OCI-LY7 (cell line): ENCODE measurements around the gene RNF40. TPM values are rescaled to one million over a fixed set of nuclear protein-coding genes. Genes with fewer than 3 reads are reported as not detected.

Experiments used
- BruUV-seq: library from RNA; stranded (reverse); fragments of 400-500 nt; replicated peaks from 2 replicates; lab custom pipeline; 2021; lab: Mats Ljungman, UMichigan
- CTCF ChIA-PET: fragments of 300-600 bp; sonication (Branson Sonifier 250); formaldehyde crosslinking; loops from one replicate; lab custom pipeline; 2022; ENCODE audit warnings: antibody characterized with exemption; ENCODE audit not compliant: unreplicated experiment; lab: Charles Lee
- POLR2A ChIA-PET: fragments of 300-600 bp; sonication (Branson Sonifier 250); formaldehyde crosslinking; loops from one replicate; lab custom pipeline; 2022; ENCODE audit warnings: antibody characterized with exemption; lab: Charles Lee
- DNase-seq: peaks from one replicate; pipeline ENCODE4 v3.0.0-alpha.2; 2015; ENCODE audit warnings: low spot score
- H2AFZ ChIP-seq: fragments of 200-600 bp; sonication (generic), shearing (Covaris generic); 2 replicates; pipeline ENCODE4 v1.6.1; 2014; ENCODE audit warnings: mild to moderate bottlenecking, antibody characterized with exemption, low read length, moderate library complexity
- H3K27ac ChIP-seq: fragments of 200-600 bp; sonication (generic); 2 replicates; pipeline ENCODE4 v1.5.1; 2014; ENCODE audit warnings: mixed run types, low read depth, mild to moderate bottlenecking, moderate library complexity, low read length, inconsistent platforms; ENCODE audit not compliant: poor library complexity, severe bottlenecking
- H3K36me3 ChIP-seq: fragments of 200-600 bp; sonication (generic); 2 replicates; pipeline ENCODE4 v1.6.1; 2014; ENCODE audit warnings: mild to moderate bottlenecking, antibody characterized with exemption, low read length, moderate library complexity, mixed read lengths; ENCODE audit not compliant: insufficient read depth
- H3K4me1 ChIP-seq: fragments of 200-600 bp; sonication (generic); 2 replicates; pipeline ENCODE4 v1.5.1; 2014; ENCODE audit warnings: mild to moderate bottlenecking, low read length; ENCODE audit not compliant: insufficient read depth, poor library complexity, severe bottlenecking
- H3K4me2 ChIP-seq: fragments of 200-600 bp; sonication (generic); 2 replicates; pipeline ENCODE4 v1.6.1; 2014; ENCODE audit warnings: mild to moderate bottlenecking, low read length
- H3K4me3 ChIP-seq: fragments of 200-600 bp; sonication (generic); 2 replicates; pipeline ENCODE4 v1.5.1; 2014; ENCODE audit warnings: mild to moderate bottlenecking, low read depth, low read length; ENCODE audit not compliant: poor library complexity, severe bottlenecking
- H3K79me2 ChIP-seq: fragments of 200-600 bp; sonication (generic); 2 replicates; pipeline ENCODE4 v1.6.1; 2016; ENCODE audit warnings: low read depth, mild to moderate bottlenecking, low read length, moderate library complexity, mixed read lengths; ENCODE audit not compliant: insufficient read depth
- H3K9me2 ChIP-seq: fragments of 200-600 bp; sonication (generic); 2 replicates; pipeline ENCODE4 v1.6.1; 2016; ENCODE audit warnings: mild to moderate bottlenecking, low read length, mixed read lengths; ENCODE audit not compliant: insufficient read depth
- H3K9me3 ChIP-seq: fragments of 200-600 bp; sonication (generic); 2 replicates; pipeline ENCODE4 v1.6.1; 2014; ENCODE audit warnings: mild to moderate bottlenecking, mixed run types, low read length, mixed read lengths
- H4K20me1 ChIP-seq: fragments of 200-600 bp; sonication (generic); 2 replicates; pipeline ENCODE4 v1.6.1; 2014; ENCODE audit warnings: mild to moderate bottlenecking, antibody characterized with exemption, low read length, moderate library complexity, mixed read lengths; ENCODE audit not compliant: insufficient read depth
- CTCF ChIP-seq: fragments of 200-600 bp; sonication (generic); conservative IDR thresholded peaks from 2 replicates; pipeline ENCODE4 v1.5.1; 2014; ENCODE audit warnings: mild to moderate bottlenecking, antibody characterized with exemption, low read length, moderate library complexity, mixed read lengths
- EZH2phosphoT487 ChIP-seq: fragments of 200-600 bp; sonication (generic); IDR thresholded peaks from 2 replicates; pipeline ENCODE4 v1.6.1; 2018; ENCODE audit warnings: low read depth, borderline replicate concordance, mild to moderate bottlenecking, mixed run types, antibody characterized with exemption, low read length, moderate library complexity, mixed read lengths
- intact Hi-C: fragments of 100-400 bp; cut with micrococcal nuclease; formaldehyde crosslinking; loops from one replicate; pipeline ENCODE4 v1.10.0; 2022; ENCODE audit not compliant: unreplicated experiment
- total RNA-seq, 2 experiments: library from RNA; depleted of rRNA in 1 of 2; stranded (reverse); fragments of >200 nt in 1 of 2; shearing (Covaris generic) in 1 of 2; gene quantifications; 2 replicates each; pipeline ENCODE4 v1.2.3, GENCODE V29; 2014 to 2022

RNF40 gene
- total RNA-seq, 2 experiments from 2014 or later = 70.5 to 108 TPM

- intact Hi-C loops = no loop called here
- H3K36me3 ChIP-seq = peaks cover 97% of the 10 kb centered on the region
- ChIA-PET POLR2A (no interaction called here), CTCF (no interaction called here)
- no peak overlapping the region for H3K4me2 ChIP-seq
- H3K27ac ChIP-seq = no peak overlapping the region
- TSS peak; percentile 46 for BruUV-seq
- no peak overlapping the region for H2AFZ ChIP-seq
- H3K4me3 ChIP-seq = no peak overlapping the region
- no peak for DNase-seq
- H4K20me1 ChIP-seq = no peaks in the 10 kb centered on the region
- H3K4me1 ChIP-seq = no peaks in the 10 kb centered on the region
- no peaks in the 10 kb centered on the region for H3K9me3 ChIP-seq
- no peak for TF ChIP-seq CTCF
- no peak for TF ChIP-seq EZH2phosphoT487
- no peaks in the 10 kb centered on the region for H3K9me2 ChIP-seq
- 0 out of 2 replicates have a peak, but pooled peaks cover 3% of the 10 kb centered on the region for H3K79me2 ChIP-seq
These were observed 38.3 kb upstream of the RNF40 start for GRCh38 chr16:30723725-30724355.

- intact Hi-C loops = no loop called here
- Histone ChIP-seq H3K4me1 (no peaks in the 10 kb centered on the region), H3K4me3 (no peak overlapping the region), H3K9me3 (no peaks in the 10 kb centered on the region), H3K27ac (no peak overlapping the region), H3K4me2 (no peak overlapping the region), H2AFZ (no peak overlapping the region), H4K20me1 (no peaks in the 10 kb centered on the region), H3K9me2 (no peaks in the 10 kb centered on the region), H3K79me2 (0 out of 2 replicates have a peak, but pooled peaks cover 3% of the 10 kb centered on the region), H3K36me3 (peaks cover 100% of the 10 kb centered on the region)
- no TSS peak for BruUV-seq
- TF ChIP-seq EZH2phosphoT487 = no peak
- TF ChIP-seq CTCF = no peak
- no peak for DNase-seq
- ChIA-PET CTCF (no interaction called here), POLR2A (interaction anchor here (0.6 to 0.8 kb wide), 2 partner anchors 11 to 13 kb away, joined by 3 read pairs; no protein-coding TSS in a partner anchor)
These were observed 37.3 kb upstream of the RNF40 start for GRCh38 chr16:30724641-30725417.

- Histone ChIP-seq H3K79me2 (0 out of 2 replicates have a peak, but pooled peaks cover 3% of the 10 kb centered on the region), H3K9me2 (no peaks in the 10 kb centered on the region), H3K4me1 (no peaks in the 10 kb centered on the region), H3K9me3 (no peaks in the 10 kb centered on the region), H3K4me2 (no peak overlapping the region), H4K20me1 (no peaks in the 10 kb centered on the region), H3K27ac (no peak overlapping the region), H3K36me3 (peaks cover 100% of the 10 kb centered on the region), H2AFZ (no peak overlapping the region), H3K4me3 (no peak overlapping the region)
- intact Hi-C loops = no loop called here
- ChIA-PET CTCF (no interaction called here), POLR2A (interaction anchor here (0.6 to 0.8 kb wide), 3 partner anchors 10 to 293 kb away, joined by 3 read pairs; no protein-coding TSS in a partner anchor)
- BruUV-seq = no TSS peak
- no peak for DNase-seq
- TF ChIP-seq CTCF (no peak), EZH2phosphoT487 (no peak)
These were observed 36.7 kb upstream of the RNF40 start for GRCh38 chr16:30725418-30725792.
